B cell (primary cell): Measurements from ENCODE around the gene FOXN4. TPM values are rescaled to one million over a fixed set of nuclear protein-coding genes. Genes with fewer than 3 reads are reported as not detected.

Experiments
- ATAC-seq: fragments of 200-7000 bp; cut with Tn5 transposase; one replicate; pipeline ENCODE4 v1.10.0; 2021; ENCODE audit warnings: low read depth, mild to moderate bottlenecking, moderate number of reproducible peaks, moderate library complexity
- CTCF ChIA-PET: fragments of 350-600 bp; sonication (Branson Sonifier 250); formaldehyde crosslinking; loops from one replicate; lab custom pipeline; 2021; ENCODE audit warnings: antibody characterized with exemption, inconsistent platforms; lab: Charles Lee
- POLR2A ChIA-PET: fragments of 350-600 bp; sonication (Branson Sonifier 250); formaldehyde crosslinking; loops from one replicate; lab custom pipeline; 2021; ENCODE audit warnings: antibody characterized with exemption; lab: Charles Lee
- DNase-seq: peaks from one replicate; pipeline ENCODE4 v3.0.0; 2013
- H2AFZ ChIP-seq: 2 replicates; pipeline ENCODE4 v1.6.1; 2012; ENCODE audit warnings: mild to moderate bottlenecking, low read depth, low read length; ENCODE audit not compliant: insufficient read depth, poor library complexity, severe bottlenecking
- H3K27ac ChIP-seq, 2 donors: 1 replicate in 1 of 2; 2 replicates in 1 of 2; pipeline ENCODE4 v1.5.1; 2012 to 2013; ENCODE audit warnings: low read length in 2 of 2, mild to moderate bottlenecking in 2 of 2, moderate library complexity in 1 of 2
- H3K27me3 ChIP-seq, 4 experiments: fragments of 200-600 bp in 1 of 4; sonication (generic) in 1 of 4; replicated peaks in 1 of 4; 1 replicate in 2 of 4; 2 replicates in 2 of 4; pipeline versions ENCODE4 v1.6.1 to v1.7.0; 2013 to 2016; ENCODE audit warnings: low read length in 3 of 4, mild to moderate bottlenecking in 2 of 4, mixed read lengths in 1 of 4, moderate library complexity in 1 of 4; ENCODE audit not compliant: insufficient read depth in 4 of 4, control insufficient read depth in 3 of 4; ENCODE audit errors: control extremely low read depth in 1 of 4
- H3K36me3 ChIP-seq, 2 experiments: replicated peaks in 1 of 2; 1 replicate in 1 of 2; 2 replicates in 1 of 2; pipeline versions ENCODE4 v1.6.1 to v1.7.1; 2013; ENCODE audit warnings: low read length in 1 of 2; ENCODE audit not compliant: insufficient read depth in 2 of 2, control insufficient read depth in 1 of 2; ENCODE audit errors: control extremely low read depth in 1 of 2, extremely low read depth in 1 of 2
- H3K4me1 ChIP-seq, 2 donors: fragments of 200-600 bp in 1 of 2; sonication (generic) in 1 of 2; 1 replicate in 1 of 2; 2 replicates in 1 of 2; pipeline versions ENCODE4 v1.5.1 to v1.6.1; 2013 to 2017; ENCODE audit warnings: low read length in 2 of 2; ENCODE audit not compliant: control insufficient read depth in 2 of 2, insufficient read depth in 2 of 2
- H3K4me2 ChIP-seq: replicated peaks from 2 replicates; pipeline ENCODE3; 2012; ENCODE audit warnings: mild to moderate bottlenecking, low read depth, low read length; ENCODE audit not compliant: poor library complexity, severe bottlenecking
- H3K4me3 ChIP-seq, 5 experiments: fragments of 200-600 bp in 1 of 5; sonication (generic) in 1 of 5; 1 replicate in 3 of 5; 2 replicates in 2 of 5; pipeline versions ENCODE4 v1.5.1 to v1.7.0; 2011 to 2016; ENCODE audit warnings: low read length in 4 of 5, mild to moderate bottlenecking in 4 of 5, low read depth in 2 of 5, control low read depth in 1 of 5, moderate library complexity in 1 of 5; ENCODE audit not compliant: insufficient read depth in 1 of 5; ENCODE audit errors: control extremely low read depth in 1 of 5, extremely low read depth in 1 of 5
- H3K79me2 ChIP-seq: fragments of 200-600 bp; sonication (generic); one replicate; pipeline ENCODE4 v1.6.0; 2016; ENCODE audit warnings: low read length; ENCODE audit not compliant: control insufficient read depth, insufficient read depth
- H3K9ac ChIP-seq: fragments of 200-600 bp; sonication (generic); 2 replicates; pipeline ENCODE4 v1.6.1; 2017; ENCODE audit warnings: mild to moderate bottlenecking, low read length, moderate library complexity
- H3K9me3 ChIP-seq, 3 donors: one replicate each; pipeline versions ENCODE4 v1.6.1 to v1.7.1; 2013; ENCODE audit warnings: low read length in 2 of 3; ENCODE audit not compliant: control insufficient read depth in 2 of 3, insufficient read depth in 1 of 3; ENCODE audit errors: control extremely low read depth in 1 of 3
- H4K20me1 ChIP-seq: 2 replicates; pipeline ENCODE4 v1.6.0; 2012; ENCODE audit warnings: mild to moderate bottlenecking, low read length; ENCODE audit not compliant: insufficient read depth, control insufficient read depth, poor library complexity, severe bottlenecking
- H3K27ac Mint-ChIP-seq: one replicate; pipeline ENCODE4 v1.8.0; 2021; ENCODE audit warnings: mixed read lengths
- H3K27me3 Mint-ChIP-seq: one replicate; pipeline ENCODE4 v1.8.0; 2021; ENCODE audit warnings: mixed read lengths
- H3K4me1 Mint-ChIP-seq: one replicate; pipeline ENCODE4 v1.8.0; 2021; ENCODE audit warnings: mixed read lengths
- H3K4me3 Mint-ChIP-seq: one replicate; pipeline ENCODE4 v1.8.0; 2021; ENCODE audit warnings: mixed read lengths
- H3K9me3 Mint-ChIP-seq: one replicate; pipeline ENCODE4 v1.8.0; 2022; ENCODE audit warnings: mixed read lengths; ENCODE audit not compliant: insufficient read depth
- EZH2 ChIP-seq: IDR thresholded peaks from 2 replicates; pipeline ENCODE4 v1.6.1; 2012; ENCODE audit warnings: borderline replicate concordance, low read depth, mild to moderate bottlenecking, moderate library complexity, low read length; ENCODE audit not compliant: insufficient read depth, poor library complexity, severe bottlenecking
- WGBS: methylation state at CpG from one replicate; pipeline ENCODE4 v1.1.5; 2013; ENCODE audit warnings: missing lambda C conversion rate; ENCODE audit not compliant: insufficient coverage; 5-methylcytosine and 5-hydroxymethylcytosine counted together
- intact Hi-C: fragments of 100-400 bp; cut with micrococcal nuclease; formaldehyde crosslinking; loops from one replicate; pipeline ENCODE4 v1.10.0; 2022
- polyA plus RNA-seq: library from polyadenylated mRNA; depleted of rRNA; stranded (reverse); fragments of >200 nt; gene quantifications from 2 replicates; pipeline ENCODE4 v1.2.3, GENCODE V29; 2012
- total RNA-seq, 2 donors: library from RNA; stranded (reverse); fragments of 120-200 nt in 1 of 2; gene quantifications; 1 replicate in 1 of 2; 2 replicates in 1 of 2; pipeline versions ENCODE4 v1.2.3 to v1.2.4, GENCODE V29; 2013 to 2022
- TF ChIP-seq, protein P1 (sequence below): fragments of 200-600 bp; IDR thresholded peaks from one replicate; pipeline ENCODE4 v1.8.0; 2022; ENCODE audit warnings: antibody characterized with exemption, mild to moderate bottlenecking

Gene FOXN4
- total and polyA plus RNA-seq, 2 donors (not counting 1 experiment from before 2014, with no cell fraction given): not detected

- Histone ChIP-seq H3K27me3 (no peaks in the 10 kb centered on the region), H4K20me1 (no peaks in the 10 kb centered on the region), H3K9me3 (no peaks in the 10 kb centered on the region), H3K27ac (no peak overlapping the region), H3K4me1 (no peaks in the 10 kb centered on the region), H3K79me2 (no peaks in the 10 kb centered on the region), H3K9ac (no peak overlapping the region), H3K36me3 (peaks cover 0 to 5% of the 10 kb centered on the region in 2 experiments), H2AFZ (no peak overlapping the region), H3K4me2 (no peak overlapping the region), H3K4me3 (no peak overlapping the region)
- ChIA-PET CTCF (no interaction called here), POLR2A (no interaction called here)
- Mint-ChIP-seq H3K4me1 (no peaks in the 10 kb centered on the region), H3K9me3 (no peaks in the 10 kb centered on the region), H3K27me3 (no peaks in the 10 kb centered on the region), H3K27ac (no peak overlapping the region), H3K4me3 (no peak overlapping the region)
- WGBS: 100% methylated on average over 2 of the region's 4 CpGs
- DNase-seq (no peak), ATAC-seq (no peak)
- intact Hi-C loops: no loop called here
- TF ChIP-seq EZH2: no peak
- TF ChIP-seq, protein P1, sequence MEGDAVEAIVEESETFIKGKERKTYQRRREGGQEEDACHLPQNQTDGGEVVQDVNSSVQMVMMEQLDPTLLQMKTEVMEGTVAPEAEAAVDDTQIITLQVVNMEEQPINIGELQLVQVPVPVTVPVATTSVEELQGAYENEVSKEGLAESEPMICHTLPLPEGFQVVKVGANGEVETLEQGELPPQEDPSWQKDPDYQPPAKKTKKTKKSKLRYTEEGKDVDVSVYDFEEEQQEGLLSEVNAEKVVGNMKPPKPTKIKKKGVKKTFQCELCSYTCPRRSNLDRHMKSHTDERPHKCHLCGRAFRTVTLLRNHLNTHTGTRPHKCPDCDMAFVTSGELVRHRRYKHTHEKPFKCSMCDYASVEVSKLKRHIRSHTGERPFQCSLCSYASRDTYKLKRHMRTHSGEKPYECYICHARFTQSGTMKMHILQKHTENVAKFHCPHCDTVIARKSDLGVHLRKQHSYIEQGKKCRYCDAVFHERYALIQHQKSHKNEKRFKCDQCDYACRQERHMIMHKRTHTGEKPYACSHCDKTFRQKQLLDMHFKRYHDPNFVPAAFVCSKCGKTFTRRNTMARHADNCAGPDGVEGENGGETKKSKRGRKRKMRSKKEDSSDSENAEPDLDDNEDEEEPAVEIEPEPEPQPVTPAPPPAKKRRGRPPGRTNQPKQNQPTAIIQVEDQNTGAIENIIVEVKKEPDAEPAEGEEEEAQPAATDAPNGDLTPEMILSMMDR: no peak
These were observed 80.4 kb downstream of the FOXN4 start for GRCh38 chr12:109228664-109229063.

Other genes with a start within 250 kb of the FOXN4 start
- gene ALKBH2, start 215.8 kb downstream of the FOXN4 start, total RNA-seq: 14.5 and 14.6 TPM in 2 replicates
- 14.6 and 25.6 TPM in 2 replicates for gene ALKBH2, start 215.8 kb downstream of the FOXN4 start, polyA plus RNA-seq
- gene UNG, start 211.7 kb downstream of the FOXN4 start, total RNA-seq: 13.5 and 14.7 TPM in 2 replicates
- 5.8 and 6.1 TPM in 2 replicates for gene UNG, start 211.7 kb downstream of the FOXN4 start, polyA plus RNA-seq
- gene ACACB, start 192.7 kb downstream of the FOXN4 start, total RNA-seq: 27.5 and 35.3 TPM in 2 replicates
- gene ACACB, start 192.7 kb downstream of the FOXN4 start, polyA plus RNA-seq: 7.4 and 9.9 TPM in 2 replicates
- not detected in 2 replicates for gene MYO1H, start 38.6 kb upstream of the FOXN4 start, total RNA-seq
- not detected in 2 replicates for gene MYO1H, start 38.6 kb upstream of the FOXN4 start, polyA plus RNA-seq
- gene KCTD10, start 168.0 kb upstream of the FOXN4 start, total RNA-seq: 30.9 and 33.3 TPM in 2 replicates
- gene KCTD10, start 168.0 kb upstream of the FOXN4 start, polyA plus RNA-seq: 15.4 and 22.9 TPM in 2 replicates
- 52.1 and 54.3 TPM in 2 replicates for gene UBE3B, start 168.3 kb upstream of the FOXN4 start, total RNA-seq
- 27.2 and 34.4 TPM in 2 replicates for gene UBE3B, start 168.3 kb upstream of the FOXN4 start, polyA plus RNA-seq